Sigmoid colon (tissue), 4 donors: ENCODE measurements around the gene CDC5L.

Experiments
- POLR2AphosphoS5 ChIP-seq, 4 donors: sonication (generic); formaldehyde crosslinking; IDR thresholded peaks; one replicate each; pipeline ENCODE4 v1.6.1; 2017; ENCODE audit warnings: antibody characterized with exemption in 4 of 4
- TF ChIP-seq, protein P1 (sequence below), 4 experiments: fragments of 450-650 bp in 3 of 4; fragments of 200-600 bp in 1 of 4; IDR thresholded peaks; one replicate each; pipeline ENCODE4 v1.5.1; 2016 to 2019; ENCODE audit warnings: antibody characterized with exemption in 4 of 4, mild to moderate bottlenecking in 3 of 4, moderate library complexity in 2 of 4

DNA sequence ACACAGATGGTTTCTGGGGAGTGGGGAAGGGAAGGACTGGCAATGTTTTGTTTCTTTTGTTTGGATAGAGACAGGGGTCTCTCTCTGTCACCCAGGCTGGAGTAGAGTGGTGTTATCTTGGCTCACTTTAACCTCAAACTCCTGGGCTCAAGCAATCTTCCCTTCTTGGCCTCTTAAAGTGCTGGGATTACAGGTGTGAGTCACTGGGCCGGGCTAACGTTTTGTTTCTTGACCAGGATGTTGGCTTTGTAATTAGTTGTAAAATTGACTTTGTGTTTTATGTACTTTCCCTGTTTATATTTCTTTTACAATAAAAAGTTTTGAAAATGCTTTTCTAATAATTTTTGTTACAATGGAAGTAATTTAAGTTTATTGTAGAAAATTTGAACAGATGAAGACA, 34.2 kb upstream of the CDC5L start:
- no peak for TF ChIP-seq POLR2AphosphoS5 (IDR thresholded peaks at IDR 0.05)
- TF ChIP-seq, protein P1, sequence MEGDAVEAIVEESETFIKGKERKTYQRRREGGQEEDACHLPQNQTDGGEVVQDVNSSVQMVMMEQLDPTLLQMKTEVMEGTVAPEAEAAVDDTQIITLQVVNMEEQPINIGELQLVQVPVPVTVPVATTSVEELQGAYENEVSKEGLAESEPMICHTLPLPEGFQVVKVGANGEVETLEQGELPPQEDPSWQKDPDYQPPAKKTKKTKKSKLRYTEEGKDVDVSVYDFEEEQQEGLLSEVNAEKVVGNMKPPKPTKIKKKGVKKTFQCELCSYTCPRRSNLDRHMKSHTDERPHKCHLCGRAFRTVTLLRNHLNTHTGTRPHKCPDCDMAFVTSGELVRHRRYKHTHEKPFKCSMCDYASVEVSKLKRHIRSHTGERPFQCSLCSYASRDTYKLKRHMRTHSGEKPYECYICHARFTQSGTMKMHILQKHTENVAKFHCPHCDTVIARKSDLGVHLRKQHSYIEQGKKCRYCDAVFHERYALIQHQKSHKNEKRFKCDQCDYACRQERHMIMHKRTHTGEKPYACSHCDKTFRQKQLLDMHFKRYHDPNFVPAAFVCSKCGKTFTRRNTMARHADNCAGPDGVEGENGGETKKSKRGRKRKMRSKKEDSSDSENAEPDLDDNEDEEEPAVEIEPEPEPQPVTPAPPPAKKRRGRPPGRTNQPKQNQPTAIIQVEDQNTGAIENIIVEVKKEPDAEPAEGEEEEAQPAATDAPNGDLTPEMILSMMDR (IDR thresholded peaks at IDR 0.05) = no peak
